Duodenal mucosa (tissue), 2 donors: Measurements from ENCODE around the gene SPDYE16.
"Not testable (repeated sequence)": the region's sequence is repeated elsewhere in the genome, so short reads cannot be mapped to it uniquely, and the experiment has no call there.

Experiments used
- H3K27ac ChIP-seq: one replicate; pipeline ENCODE4 v1.7.0; 2013; ENCODE audit warnings: low read depth, low read length
- H3K27me3 ChIP-seq, 2 donors: one replicate each; pipeline ENCODE4 v1.7.0; 2013; ENCODE audit warnings: low read length in 2 of 2, control low read depth in 1 of 2; ENCODE audit not compliant: insufficient read depth in 2 of 2, control insufficient read depth in 1 of 2
- H3K36me3 ChIP-seq, 2 donors: one replicate each; pipeline ENCODE4 v1.7.0; 2013; ENCODE audit warnings: low read length in 2 of 2, control low read depth in 1 of 2; ENCODE audit not compliant: insufficient read depth in 2 of 2, control insufficient read depth in 1 of 2
- H3K4me1 ChIP-seq, 2 donors: one replicate each; pipeline ENCODE4 v1.7.0; 2013; ENCODE audit warnings: low read length in 2 of 2, control low read depth in 1 of 2; ENCODE audit not compliant: insufficient read depth in 2 of 2, control insufficient read depth in 1 of 2
- H3K4me3 ChIP-seq, 2 donors: one replicate each; pipeline ENCODE4 v1.7.0; 2013; ENCODE audit warnings: low read length in 2 of 2, low read depth in 1 of 2
- H3K9ac ChIP-seq, 2 donors: one replicate each; pipeline ENCODE4 v1.7.0; 2013; ENCODE audit warnings: low read length in 2 of 2, low read depth in 1 of 2
- H3K9me3 ChIP-seq, 2 donors: one replicate each; pipeline ENCODE4 v1.7.0; 2013; ENCODE audit warnings: low read length in 2 of 2, control low read depth in 1 of 2; ENCODE audit not compliant: control insufficient read depth in 1 of 2

Gene SPDYE16

GRCh38 chr7:76503244-76503643, 39.9 kb downstream of the SPDYE16 start:
- peaks cover 2 to 18% of the 10 kb centered on the region in 2 donors for H3K36me3 ChIP-seq
- H3K27ac ChIP-seq, H3K4me1 ChIP-seq, H3K9ac ChIP-seq, H3K27me3 ChIP-seq, H3K9me3 ChIP-seq, H3K4me3 ChIP-seq: not testable (repeated sequence)

- not testable (repeated sequence) for H3K4me3 ChIP-seq
Observed at GRCh38 chr7:76502836-76503235, 40.3 kb downstream of the SPDYE16 start.

GRCh38 chr7:76502224-76502623, 40.9 kb downstream of the SPDYE16 start:
- not testable (repeated sequence) for H3K9ac ChIP-seq, H3K4me3 ChIP-seq, H3K27ac ChIP-seq, H3K9me3 ChIP-seq, H3K27me3 ChIP-seq, H3K4me1 ChIP-seq
- H3K36me3 ChIP-seq: peaks cover 2 to 18% of the 10 kb centered on the region in 2 donors

More at GRCh38 chr7:76502836-76503235, 40.3 kb downstream of the SPDYE16 start:
- peaks cover 2 to 18% of the 10 kb centered on the region in 2 donors for H3K36me3 ChIP-seq
- H3K4me1 ChIP-seq, H3K9me3 ChIP-seq, H3K9ac ChIP-seq, H3K27ac ChIP-seq, H3K27me3 ChIP-seq: not testable (repeated sequence)

- not testable (repeated sequence) for H3K27me3 ChIP-seq, H3K27ac ChIP-seq, H3K9me3 ChIP-seq, H3K9ac ChIP-seq, H3K4me3 ChIP-seq, H3K4me1 ChIP-seq, H3K36me3 ChIP-seq
Observed at GRCh38 chr7:76499924-76500241, 43.2 kb downstream of the SPDYE16 start.

- not testable (repeated sequence) for H3K4me1 ChIP-seq, H3K9ac ChIP-seq, H3K36me3 ChIP-seq, H3K9me3 ChIP-seq, H3K4me3 ChIP-seq, H3K27ac ChIP-seq, H3K27me3 ChIP-seq
Observed at GRCh38 chr7:76499201-76499923, 43.7 kb downstream of the SPDYE16 start.

- not testable (repeated sequence) for H3K9me3 ChIP-seq, H3K4me3 ChIP-seq, H3K36me3 ChIP-seq, H3K27me3 ChIP-seq, H3K9ac ChIP-seq, H3K4me1 ChIP-seq, H3K27ac ChIP-seq
Observed at GRCh38 chr7:76498583-76499200, 44.4 kb downstream of the SPDYE16 start.

- not testable (repeated sequence) for H3K4me3 ChIP-seq, H3K9me3 ChIP-seq, H3K27me3 ChIP-seq, H3K27ac ChIP-seq, H3K9ac ChIP-seq, H3K4me1 ChIP-seq, H3K36me3 ChIP-seq
Observed at GRCh38 chr7:76497918-76498582, 45.0 kb downstream of the SPDYE16 start.

GRCh38 chr7:76495717-76496116, 47.4 kb downstream of the SPDYE16 start:
- not testable (repeated sequence) for H3K36me3 ChIP-seq, H3K9me3 ChIP-seq, H3K27me3 ChIP-seq, H3K4me1 ChIP-seq, H3K27ac ChIP-seq, H3K4me3 ChIP-seq, H3K9ac ChIP-seq

GRCh38 chr7:76492139-76492538, 51.0 kb downstream of the SPDYE16 start:
- H3K27ac ChIP-seq, H3K4me1 ChIP-seq, H3K9ac ChIP-seq, H3K4me3 ChIP-seq, H3K36me3 ChIP-seq, H3K9me3 ChIP-seq, H3K27me3 ChIP-seq: not testable (repeated sequence)

- not testable (repeated sequence) for H3K36me3 ChIP-seq, H3K27ac ChIP-seq, H3K9ac ChIP-seq, H3K4me1 ChIP-seq, H3K27me3 ChIP-seq, H3K4me3 ChIP-seq, H3K9me3 ChIP-seq
Observed at GRCh38 chr7:76487969-76488368, 55.1 kb downstream of the SPDYE16 start.
